GM12875 (cell line): ENCODE measurements around the gene C2CD3.

ENCODE experiments used
- H3K4me3 ChIP-seq: one replicate; pipeline ENCODE4 v1.5.1; 2011; ENCODE audit warnings: low read depth, low read length, control low read depth
- CTCF ChIP-seq: IDR thresholded peaks from 2 replicates; pipeline ENCODE4 v1.5.1; 2011; ENCODE audit warnings: low read depth, mild to moderate bottlenecking, control low read depth, inconsistent platforms, low read length, moderate library complexity, borderline replicate concordance; ENCODE audit not compliant: insufficient read depth

Gene C2CD3

GRCh38 chr11:74204701-74205100 lies 33.9 kb upstream of the C2CD3 start:
- H3K4me3 ChIP-seq, result no peak overlapping the region
- no peak for TF ChIP-seq CTCF

- no peak for TF ChIP-seq CTCF
- H3K4me3 ChIP-seq, result no peak overlapping the region
Observed at GRCh38 chr11:74203966-74204365, 33.2 kb upstream of the C2CD3 start.

DNA sequence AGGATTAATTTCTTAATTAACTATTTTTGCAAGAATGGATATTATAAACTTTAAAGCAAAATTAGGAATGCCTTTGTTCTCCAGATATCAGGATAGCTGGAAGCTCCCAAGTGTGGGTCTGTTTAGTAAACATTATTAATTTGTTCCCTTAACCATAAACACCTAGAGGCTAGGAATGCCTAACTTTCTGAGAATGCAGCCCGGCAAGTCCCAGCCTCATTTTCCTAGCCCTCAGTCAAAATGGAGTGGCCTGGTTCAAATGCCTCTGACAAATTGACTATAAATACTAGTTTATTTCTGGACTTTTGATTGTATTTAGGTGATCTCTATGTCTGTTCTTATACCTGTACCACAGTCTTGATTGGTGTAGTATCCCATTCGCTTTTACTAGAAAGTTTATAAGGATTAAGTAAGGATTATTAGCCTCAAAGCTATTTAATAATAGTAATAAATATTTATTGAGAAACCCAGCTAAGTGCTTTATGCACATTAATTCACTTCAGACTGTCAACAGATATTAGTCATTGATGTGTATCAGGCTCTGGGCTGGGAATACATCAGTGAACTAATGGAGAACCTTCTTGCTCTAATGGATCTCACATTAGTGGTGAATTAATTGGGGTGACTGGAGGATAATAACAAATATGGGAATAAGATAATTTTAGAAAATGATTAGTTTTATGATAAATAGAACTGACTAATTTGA lies 26.1 kb upstream of the C2CD3 start:
- H3K4me3 ChIP-seq, result no peak overlapping the region
- no peak for TF ChIP-seq CTCF

DNA sequence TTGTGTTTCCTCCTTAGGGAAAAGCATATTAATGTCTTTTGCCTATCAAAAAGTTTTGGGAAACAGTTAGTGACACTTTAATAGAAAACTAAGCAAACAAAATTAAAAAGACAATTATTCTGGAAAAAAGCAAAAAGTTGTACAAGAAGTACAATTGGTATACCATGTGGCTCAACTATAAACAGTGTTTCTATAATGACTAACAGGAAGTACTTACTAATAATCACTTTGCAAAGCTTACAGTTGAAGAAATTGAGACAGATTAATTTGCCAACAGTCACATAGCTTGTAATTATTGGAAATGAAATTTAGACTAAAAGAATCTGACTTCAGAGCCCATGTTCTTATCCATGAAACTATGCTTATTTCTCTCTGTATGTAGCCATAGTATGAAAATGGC lies 25.0 kb upstream of the C2CD3 start:
- no peak for TF ChIP-seq CTCF
- no peak overlapping the region for H3K4me3 ChIP-seq

- H3K4me3 ChIP-seq, result no peak overlapping the region
- no peak for TF ChIP-seq CTCF
Observed at GRCh38 chr11:74185695-74186094, 14.9 kb upstream of the C2CD3 start.

GRCh38 chr11:74185285-74185684 lies 14.5 kb upstream of the C2CD3 start:
- TF ChIP-seq CTCF, result no peak
- H3K4me3 ChIP-seq, result no peak overlapping the region

DNA sequence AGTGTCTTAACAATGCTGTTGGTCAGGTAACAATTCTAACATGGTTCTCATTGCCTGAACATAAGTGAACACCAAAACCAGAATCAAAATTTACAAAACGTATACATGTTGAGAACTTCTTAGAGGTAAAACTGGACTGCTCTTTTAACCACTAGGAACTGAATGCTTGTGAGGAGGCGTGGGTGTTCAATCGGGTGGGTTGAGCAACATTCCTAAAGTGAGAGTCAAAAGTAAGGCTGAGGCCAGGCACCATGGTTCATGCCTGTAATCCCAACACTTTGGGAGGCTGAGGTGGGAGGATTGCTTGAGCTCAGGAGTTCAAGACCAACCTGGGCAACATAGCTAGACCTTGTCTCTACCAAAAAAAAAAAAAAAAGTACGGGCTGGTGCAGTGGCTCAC lies 11.8 kb upstream of the C2CD3 start:
- TF ChIP-seq CTCF, result no peak
- H3K4me3 ChIP-seq, result no peak overlapping the region
